CD4-positive, alpha-beta T cell (primary cell): Measurements from ENCODE around the gene NUBP2. TPM values are rescaled to one million over a fixed set of nuclear protein-coding genes. Genes with fewer than 3 reads are reported as not detected.
"Not testable (repeated sequence)": the region's sequence is repeated elsewhere in the genome, so short reads cannot be mapped to it uniquely, and the experiment has no call there.

Source experiments
- ATAC-seq: fragments of 200-7000 bp; cut with Tn5 transposase; one replicate; pipeline ENCODE4 v1.10.0; 2022; ENCODE audit warnings: mild to moderate bottlenecking; ENCODE audit not compliant: poor library complexity
- CTCF ChIA-PET: fragments of 350-600 bp; sonication (Branson Sonifier 250); formaldehyde crosslinking; loops from one replicate; lab custom pipeline; 2021; ENCODE audit warnings: antibody characterized with exemption, inconsistent platforms; lab: Charles Lee
- POLR2A ChIA-PET: fragments of 350-600 bp; sonication (Branson Sonifier 250); formaldehyde crosslinking; loops from one replicate; lab custom pipeline; 2021; ENCODE audit warnings: antibody characterized with exemption, inconsistent platforms; lab: Charles Lee
- DNase-seq, 14 experiments: peaks; one replicate each; pipeline ENCODE4 v3.0.0-alpha.2; 2013 to 2020; ENCODE audit warnings: mixed read lengths in 2 of 14
- H3K27ac ChIP-seq, 2 donors: one replicate each; pipeline versions ENCODE4 v1.5.1 to v1.7.0; 2013; ENCODE audit warnings: low read length in 2 of 2, low read depth in 1 of 2, mild to moderate bottlenecking in 1 of 2
- H3K27me3 ChIP-seq, 2 experiments: 1 replicate in 1 of 2; 2 replicates in 1 of 2; pipeline versions ENCODE4 v1.6.1 to v1.7.0; 2013; ENCODE audit warnings: low read length in 2 of 2, control low read depth in 1 of 2, mild to moderate bottlenecking in 1 of 2, moderate library complexity in 1 of 2; ENCODE audit not compliant: insufficient read depth in 2 of 2, control insufficient read depth in 1 of 2
- H3K36me3 ChIP-seq: one replicate; pipeline ENCODE4 v1.6.1; 2013; ENCODE audit warnings: low read length, control low read depth; ENCODE audit not compliant: insufficient read depth
- H3K4me1 ChIP-seq: one replicate; pipeline ENCODE4 v1.6.1; 2013; ENCODE audit warnings: low read length, control low read depth; ENCODE audit not compliant: insufficient read depth
- H3K4me3 ChIP-seq: one replicate; pipeline ENCODE4 v1.5.1; 2013; ENCODE audit warnings: mild to moderate bottlenecking, low read length, moderate library complexity
- H3K9me3 ChIP-seq, 2 experiments: 1 replicate in 1 of 2; 2 replicates in 1 of 2; pipeline versions ENCODE4 v1.6.1 to v1.7.0; 2013; ENCODE audit warnings: low read length in 2 of 2, mild to moderate bottlenecking in 2 of 2, control low read depth in 1 of 2, moderate library complexity in 1 of 2; ENCODE audit not compliant: control insufficient read depth in 1 of 2, insufficient read depth in 1 of 2
- H3K27ac Mint-ChIP-seq: one replicate; pipeline ENCODE4 v1.8.0; 2020; ENCODE audit warnings: mixed read lengths
- H3K27me3 Mint-ChIP-seq: one replicate; pipeline ENCODE4 v1.8.0; 2021; ENCODE audit warnings: mixed read lengths
- H3K36me3 Mint-ChIP-seq: one replicate; pipeline ENCODE4 v1.8.0; 2021; ENCODE audit warnings: low read depth, mixed read lengths
- H3K4me1 Mint-ChIP-seq: one replicate; pipeline ENCODE4 v1.8.0; 2021; ENCODE audit warnings: low read depth, mixed read lengths
- H3K4me3 Mint-ChIP-seq: one replicate; pipeline ENCODE4 v1.8.0; 2020; ENCODE audit warnings: mild to moderate bottlenecking, mixed read lengths
- H3K9me3 Mint-ChIP-seq: one replicate; pipeline ENCODE4 v1.8.0; 2020; ENCODE audit warnings: mixed read lengths
- intact Hi-C, 2 experiments: fragments of 100-400 bp; cut with DNase I in 1 of 2; cut with micrococcal nuclease in 1 of 2; formaldehyde crosslinking; loops; one replicate each; pipeline versions ENCODE4 v1.15.1 to v1.9.0; 2023 to 2025; cut with DNase I, micrococcal nuclease
- total RNA-seq, 174 experiments: library from RNA in 2 of 174; stranded (reverse) in 2 of 174; gene quantifications; one replicate each; pipeline ENCODE4 v1.2.3 and lab custom pipeline; 2021 to 2026
- TF ChIP-seq, protein P1 (sequence below): fragments of 200-600 bp; IDR thresholded peaks from one replicate; pipeline ENCODE4 v1.8.0; 2022; ENCODE audit warnings: antibody characterized with exemption, mild to moderate bottlenecking

Gene NUBP2
- total RNA-seq, 2 experiments from 2014 or later = 36.4 to 38.1 TPM

DNA sequence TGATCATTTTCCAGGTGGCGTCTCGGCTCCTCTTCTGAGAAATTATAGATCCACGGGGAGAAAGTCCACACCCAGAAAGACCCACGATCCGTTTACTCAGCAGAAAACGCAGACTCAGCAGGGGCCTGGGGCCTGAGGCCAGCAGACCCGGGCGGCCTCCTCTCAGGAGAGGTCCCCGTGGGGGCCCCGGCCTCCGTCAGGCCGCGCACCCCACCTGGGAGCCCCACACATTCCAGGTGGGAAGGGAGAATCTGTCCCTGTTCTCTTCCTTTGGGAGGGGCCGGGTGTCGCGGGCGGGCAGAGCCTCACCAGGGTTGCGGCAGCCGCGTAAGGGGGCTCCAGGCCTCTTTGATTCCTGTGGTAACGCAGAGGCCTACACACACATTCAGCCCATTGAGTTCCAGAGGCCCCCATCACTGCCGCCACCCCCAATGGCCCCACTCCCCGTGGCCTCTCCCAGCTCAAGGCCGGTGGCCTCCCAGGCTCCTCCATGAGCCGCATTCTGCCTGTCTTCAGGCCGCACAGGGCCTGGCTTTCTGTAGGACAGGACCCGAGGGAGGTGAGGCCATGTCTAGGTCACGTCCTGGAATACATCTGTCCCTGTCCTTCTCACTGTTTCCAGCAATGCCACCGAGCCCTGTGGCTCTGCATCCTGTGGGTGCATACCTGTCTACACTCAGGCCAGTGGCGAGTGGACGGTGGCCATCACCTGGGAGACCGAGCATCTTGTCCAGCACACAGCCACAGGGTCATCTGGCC lies 12.3 kb downstream of the NUBP2 start:
- TF ChIP-seq, protein P1, sequence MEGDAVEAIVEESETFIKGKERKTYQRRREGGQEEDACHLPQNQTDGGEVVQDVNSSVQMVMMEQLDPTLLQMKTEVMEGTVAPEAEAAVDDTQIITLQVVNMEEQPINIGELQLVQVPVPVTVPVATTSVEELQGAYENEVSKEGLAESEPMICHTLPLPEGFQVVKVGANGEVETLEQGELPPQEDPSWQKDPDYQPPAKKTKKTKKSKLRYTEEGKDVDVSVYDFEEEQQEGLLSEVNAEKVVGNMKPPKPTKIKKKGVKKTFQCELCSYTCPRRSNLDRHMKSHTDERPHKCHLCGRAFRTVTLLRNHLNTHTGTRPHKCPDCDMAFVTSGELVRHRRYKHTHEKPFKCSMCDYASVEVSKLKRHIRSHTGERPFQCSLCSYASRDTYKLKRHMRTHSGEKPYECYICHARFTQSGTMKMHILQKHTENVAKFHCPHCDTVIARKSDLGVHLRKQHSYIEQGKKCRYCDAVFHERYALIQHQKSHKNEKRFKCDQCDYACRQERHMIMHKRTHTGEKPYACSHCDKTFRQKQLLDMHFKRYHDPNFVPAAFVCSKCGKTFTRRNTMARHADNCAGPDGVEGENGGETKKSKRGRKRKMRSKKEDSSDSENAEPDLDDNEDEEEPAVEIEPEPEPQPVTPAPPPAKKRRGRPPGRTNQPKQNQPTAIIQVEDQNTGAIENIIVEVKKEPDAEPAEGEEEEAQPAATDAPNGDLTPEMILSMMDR = no peak
- intact Hi-C loops = no loop called here
- H3K4me1 Mint-ChIP-seq = no peaks in the 10 kb centered on the region
- H3K27me3 ChIP-seq = no peaks in the 10 kb centered on the region
- ATAC-seq (no peak), DNase-seq (no peak)
- ChIA-PET POLR2A (no interaction called here), CTCF (no interaction called here)
- peaks cover 6% of the 10 kb centered on the region for H3K36me3 ChIP-seq
- no peak overlapping the region for H3K27ac ChIP-seq
- H3K27ac Mint-ChIP-seq = no peak overlapping the region
- peaks cover 3% of the 10 kb centered on the region for H3K9me3 Mint-ChIP-seq
- H3K27me3 Mint-ChIP-seq = no peaks in the 10 kb centered on the region
- H3K4me1 ChIP-seq = no peaks in the 10 kb centered on the region
- no peak overlapping the region for H3K4me3 ChIP-seq
- H3K9me3 ChIP-seq = peaks cover 11 to 25% of the 10 kb centered on the region in 2 experiments
- H3K36me3 Mint-ChIP-seq = peaks cover 5% of the 10 kb centered on the region
- H3K4me3 Mint-ChIP-seq = no peak overlapping the region

DNA sequence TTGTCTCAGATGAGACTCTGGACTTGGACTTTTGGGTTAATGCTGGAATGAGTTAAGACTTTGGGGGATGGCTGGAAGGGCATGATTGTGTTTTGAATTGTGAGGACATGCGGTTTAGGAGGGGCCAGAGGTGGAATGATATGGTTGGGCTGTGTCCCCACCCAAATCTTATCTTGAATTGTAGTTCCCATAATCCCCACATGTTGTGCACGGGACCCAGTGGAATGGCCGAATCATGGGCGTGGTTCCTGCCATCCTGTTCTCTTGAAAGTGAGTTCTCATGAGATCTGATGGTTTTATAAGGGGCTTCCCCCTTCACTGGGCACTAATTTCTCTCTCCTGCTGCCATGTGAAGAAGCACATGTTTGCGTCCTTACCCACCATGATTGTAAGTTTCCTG lies 16.5 kb downstream of the NUBP2 start:
- H3K36me3 ChIP-seq, H3K36me3 Mint-ChIP-seq, H3K27me3 Mint-ChIP-seq, H3K9me3 Mint-ChIP-seq, H3K27ac ChIP-seq, CTCF ChIA-PET, H3K27me3 ChIP-seq, intact Hi-C loops, H3K4me3 ChIP-seq, H3K4me1 ChIP-seq, ATAC-seq, H3K4me3 Mint-ChIP-seq, DNase-seq, H3K27ac Mint-ChIP-seq, H3K4me1 Mint-ChIP-seq: not testable (repeated sequence)
- POLR2A ChIA-PET = interaction anchor here (0.5 to 1.3 kb wide), 3 partner anchors 13 to 28 kb away, joined by 3 to 4 read pairs (median 3); partner anchors contain the start of genes NUBP2 and SPSB3
- H3K9me3 ChIP-seq = peaks cover 11 to 25% of the 10 kb centered on the region in 2 experiments

DNA sequence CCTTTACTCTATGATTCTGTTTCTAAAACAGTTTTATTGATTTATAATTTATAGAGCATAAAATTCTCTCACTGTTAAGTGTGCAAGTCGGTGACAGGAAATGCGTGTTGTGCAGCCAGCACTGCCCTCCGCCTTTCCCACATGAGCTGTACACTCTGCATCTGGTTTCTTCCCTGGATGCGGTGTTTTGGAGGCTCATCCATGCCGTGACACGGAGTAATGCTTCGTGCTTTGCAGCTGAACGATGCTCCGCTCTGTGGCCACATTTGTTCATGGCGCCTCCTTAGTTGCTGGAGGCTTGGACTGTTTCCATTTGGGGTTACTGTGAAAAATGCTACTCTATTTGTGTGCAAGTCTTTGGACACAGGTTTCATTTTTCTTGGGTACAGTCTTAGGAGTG lies 17.9 kb downstream of the NUBP2 start:
- Histone ChIP-seq H3K9me3 (peaks cover 11 to 25% of the 10 kb centered on the region in 2 experiments), H3K36me3 (no peaks in the 10 kb centered on the region), H3K27me3 (no peaks in the 10 kb centered on the region), H3K4me3 (no peak overlapping the region), H3K27ac (no peak overlapping the region), H3K4me1 (no peaks in the 10 kb centered on the region)
- intact Hi-C loops = no loop called here
- H3K27ac Mint-ChIP-seq = no peak overlapping the region
- peaks cover 20% of the 10 kb centered on the region for H3K36me3 Mint-ChIP-seq
- no peak overlapping the region for H3K4me3 Mint-ChIP-seq
- ChIA-PET POLR2A (no interaction called here), CTCF (no interaction called here)
- DNase-seq (no peak), ATAC-seq (no peak)
- TF ChIP-seq, protein P1 = no peak
- peaks cover 3% of the 10 kb centered on the region for H3K9me3 Mint-ChIP-seq
- no peaks in the 10 kb centered on the region for H3K4me1 Mint-ChIP-seq
- H3K27me3 Mint-ChIP-seq = no peaks in the 10 kb centered on the region
